Liver (tissue), 3 donors: ENCODE results near the gene EIF4G3.

Experiments
- ATF3 ChIP-seq: IDR thresholded peaks from 2 replicates; pipeline ENCODE4 v1.6.1; 2016; ENCODE audit warnings: antibody characterized with exemption
- CTCF ChIP-seq: fragments of 150-350 bp; IDR thresholded peaks from 2 replicates; pipeline ENCODE4 v1.5.1; 2017; ENCODE audit warnings: improper control_type of control experiment, low read depth, low read length; ENCODE audit not compliant: missing input control
- FOXA1 ChIP-seq: IDR thresholded peaks from 2 replicates; pipeline ENCODE4 v1.6.1; 2016; ENCODE audit warnings: antibody characterized with exemption
- HNF4A ChIP-seq, 2 donors: conservative IDR thresholded peaks; 2 replicates each; pipeline ENCODE4 v1.6.1; 2016; ENCODE audit warnings: antibody characterized with exemption in 2 of 2, mild to moderate bottlenecking in 2 of 2
- JUND ChIP-seq, 2 donors: IDR thresholded peaks; 2 replicates each; pipeline ENCODE4 v1.6.1; 2016; ENCODE audit warnings: antibody characterized with exemption in 2 of 2
- MAX ChIP-seq: IDR thresholded peaks from 2 replicates; pipeline ENCODE4 v1.6.1; 2016; ENCODE audit warnings: antibody characterized with exemption
- NR2F2 ChIP-seq: IDR thresholded peaks from 2 replicates; pipeline ENCODE4 v1.6.1; 2016; ENCODE audit warnings: antibody characterized with exemption
- RAD21 ChIP-seq, 2 donors: IDR thresholded peaks; 2 replicates each; pipeline ENCODE4 v1.6.1; 2016; ENCODE audit warnings: antibody characterized with exemption in 2 of 2, mild to moderate bottlenecking in 2 of 2
- REST ChIP-seq: IDR thresholded peaks from 2 replicates; pipeline ENCODE4 v1.6.1; 2016; ENCODE audit warnings: antibody characterized with exemption, mild to moderate bottlenecking
- YY1 ChIP-seq: IDR thresholded peaks from 2 replicates; pipeline ENCODE4 v1.6.1; 2016; ENCODE audit warnings: antibody characterized with exemption, mild to moderate bottlenecking
- ZBTB33 ChIP-seq: IDR thresholded peaks from 2 replicates; pipeline ENCODE4 v1.6.1; 2016; ENCODE audit warnings: antibody characterized with exemption
- donor health status: healthy.
- donor health status: healthy.

- TF ChIP-seq ATF3 (no peak), YY1 (no peak), CTCF (no peak), FOXA1 (no peak), REST (no peak), RAD21 (IDR thresholded peaks at IDR 0.05) (no peak), NR2F2 (no peak), JUND (IDR thresholded peaks at IDR 0.05) (no peak), ZBTB33 (no peak), HNF4A (conservative IDR thresholded peaks at IDR 0.05) (no peak), MAX (no peak)
These were observed 107.8 kb downstream of the EIF4G3 start for GRCh38 chr1:21068937-21069336.
